Aortic smooth muscle cell (primary cell): ENCODE results near the gene STC2. TPM values are rescaled to one million over a fixed set of nuclear protein-coding genes. Genes with fewer than 3 reads are reported as not detected.

Experiments
- total RNA-seq: library from RNA; depleted of rRNA; stranded (reverse); fragments of >200 nt; gene quantifications from 2 replicates; pipeline ENCODE4 v1.2.3, GENCODE V29; 2014

Gene STC2, protein sequence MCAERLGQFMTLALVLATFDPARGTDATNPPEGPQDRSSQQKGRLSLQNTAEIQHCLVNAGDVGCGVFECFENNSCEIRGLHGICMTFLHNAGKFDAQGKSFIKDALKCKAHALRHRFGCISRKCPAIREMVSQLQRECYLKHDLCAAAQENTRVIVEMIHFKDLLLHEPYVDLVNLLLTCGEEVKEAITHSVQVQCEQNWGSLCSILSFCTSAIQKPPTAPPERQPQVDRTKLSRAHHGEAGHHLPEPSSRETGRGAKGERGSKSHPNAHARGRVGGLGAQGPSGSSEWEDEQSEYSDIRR
- total RNA-seq = 251 and 773 TPM in 2 replicates

DNA sequence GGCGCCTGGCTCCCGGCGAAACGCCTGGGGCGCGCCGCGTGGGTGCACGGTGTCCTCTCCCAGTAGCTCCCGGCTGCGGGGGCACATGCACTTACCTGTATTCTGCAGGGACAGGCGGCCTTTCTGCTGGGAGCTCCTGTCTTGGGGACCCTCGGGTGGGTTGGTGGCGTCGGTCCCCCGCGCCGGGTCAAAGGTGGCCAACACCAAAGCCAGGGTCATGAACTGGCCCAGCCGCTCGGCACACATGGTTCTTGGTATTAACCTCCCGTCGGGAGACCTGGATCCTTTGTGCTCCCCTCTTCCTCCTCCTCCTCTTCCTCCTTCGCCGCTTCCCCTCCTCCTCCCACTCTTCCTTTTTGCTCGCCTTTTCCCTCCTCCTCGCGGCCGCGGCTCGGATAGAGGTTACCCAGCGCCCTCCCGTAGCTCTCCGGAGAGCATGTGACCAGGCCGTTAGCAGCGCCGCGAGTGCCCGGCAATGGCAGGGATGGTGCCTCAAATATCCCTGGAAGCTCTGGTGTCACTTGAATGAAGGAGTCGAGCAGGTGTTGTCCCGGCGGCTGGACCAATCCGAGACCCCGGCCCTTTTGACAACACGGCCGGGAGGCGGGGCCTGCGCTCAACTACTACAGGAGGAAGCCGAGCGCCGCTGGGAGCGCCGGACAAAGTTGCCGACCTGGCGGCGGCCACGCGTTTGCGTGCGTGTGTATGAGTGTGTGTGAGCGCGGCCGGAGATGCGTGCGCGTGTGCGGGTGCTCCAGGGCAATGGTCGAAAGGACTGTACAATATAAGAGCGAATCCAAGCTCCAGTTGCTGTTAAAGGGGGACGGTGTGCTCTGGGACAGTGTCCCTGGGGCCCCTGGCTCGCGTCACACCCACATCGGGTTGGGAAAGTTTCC, at the start of gene STC2:
Gene STC2, minus strand, starts transcription at position 467 of the 896 bp plus-strand sequence. Its CDS starts 221 bp downstream, at position 246.

Other genes with a start within 250 kb of the STC2 start
- 17.1 and 17.4 TPM in 2 replicates for gene BNIP1, start 183.9 kb downstream of the STC2 start, total RNA-seq
- gene NKX2-5, start 93.2 kb downstream of the STC2 start, total RNA-seq = 0.12 and 0.13 TPM in 2 replicates